HG03442 (cell line): ENCODE results near the gene LZTS2.
"Not testable (repeated sequence)": the region's sequence is repeated elsewhere in the genome, so short reads cannot be mapped to it uniquely, and the experiment has no call there.

ENCODE experiments used
- ATAC-seq: cut with Tn5 transposase; IDR thresholded peaks from one replicate; pipeline ENCODE4 v1.9.1; 2021; ENCODE audit warnings: mild to moderate bottlenecking, moderate library complexity; ENCODE audit not compliant: unreplicated experiment

Gene LZTS2

GRCh38 chr10:100999742-101000126, at the start of gene LZTS2:
LZTS2 (plus strand) TSS chr10:100999808; CDS start chr10:101002539, 2,731 bp downstream.
- no peak for ATAC-seq

GRCh38 chr10:100960251-100960650, 39.4 kb upstream of the LZTS2 start:
- no peak for ATAC-seq

DNA sequence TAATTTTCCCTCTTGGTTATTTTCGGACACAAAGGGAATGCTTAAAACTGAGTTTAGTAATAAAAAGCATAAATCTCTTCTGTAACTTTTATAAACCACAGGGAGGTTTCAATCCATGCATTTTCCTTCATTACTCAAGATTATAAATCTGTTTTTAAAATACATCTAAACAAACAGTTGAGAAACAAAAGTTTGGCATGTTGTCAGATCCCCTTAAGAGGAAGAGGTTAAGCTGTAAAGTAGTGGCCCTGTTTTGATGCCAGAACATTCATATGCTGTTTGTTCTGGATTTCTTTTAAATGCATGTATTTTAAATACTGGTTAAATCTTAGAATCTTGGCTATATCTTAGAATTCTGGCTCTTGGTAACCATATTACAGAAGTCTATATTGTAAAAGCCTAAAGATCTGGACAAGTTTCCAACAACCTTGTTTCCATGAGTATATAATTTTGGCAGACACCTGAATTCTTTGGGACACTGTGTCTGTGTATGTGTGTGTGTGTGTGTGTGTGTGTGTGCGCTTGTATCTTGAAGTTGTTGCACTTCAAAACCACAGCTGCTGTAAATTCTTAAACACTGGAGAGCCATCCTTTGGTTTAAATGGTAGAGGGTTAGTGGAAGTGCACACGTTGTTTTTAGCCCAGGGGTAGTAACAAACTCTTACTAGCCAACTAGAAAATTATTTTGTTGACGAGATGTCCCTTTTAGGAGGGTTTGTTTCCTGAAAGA, 37.1 kb upstream of the LZTS2 start:
- ATAC-seq = no peak

DNA sequence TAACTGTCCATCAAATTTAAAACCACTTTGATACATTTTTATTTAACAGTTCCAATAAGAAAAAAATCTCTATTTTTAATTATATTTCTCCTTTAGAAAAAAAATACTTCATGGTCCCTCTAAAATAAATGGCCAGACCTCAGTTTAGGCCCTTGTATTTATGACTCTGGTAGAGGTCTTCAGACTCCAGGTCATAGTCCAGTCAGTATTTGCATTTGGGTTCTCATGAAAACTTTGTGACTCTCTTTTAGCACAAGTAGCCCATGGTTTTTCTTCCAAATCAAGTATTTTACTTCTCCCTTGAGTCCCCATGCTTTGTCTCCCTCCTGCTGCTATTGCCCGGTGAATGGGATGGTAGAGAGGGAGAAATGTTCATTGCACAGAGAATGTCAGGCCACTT, 35.8 kb upstream of the LZTS2 start:
- no peak for ATAC-seq

DNA sequence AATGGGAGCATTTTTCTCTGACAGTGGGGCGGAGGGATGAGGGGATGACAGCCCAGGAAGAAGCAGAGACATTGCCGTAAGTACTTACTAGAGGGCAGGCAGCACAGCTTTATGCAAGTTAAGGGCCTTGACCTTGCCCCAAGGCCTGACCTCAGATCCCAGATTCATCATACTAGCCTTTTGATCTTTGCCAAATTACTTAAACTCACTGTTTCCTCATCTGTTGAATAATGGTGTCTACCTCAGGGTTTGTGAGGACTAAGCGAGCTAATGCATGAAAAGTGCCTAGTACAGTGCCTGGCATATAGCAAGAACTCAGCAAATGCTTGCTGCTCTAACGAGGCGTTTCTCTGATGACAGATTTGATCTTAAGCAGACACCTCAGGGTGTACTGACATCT, 33.8 kb upstream of the LZTS2 start:
- ATAC-seq = no peak

DNA sequence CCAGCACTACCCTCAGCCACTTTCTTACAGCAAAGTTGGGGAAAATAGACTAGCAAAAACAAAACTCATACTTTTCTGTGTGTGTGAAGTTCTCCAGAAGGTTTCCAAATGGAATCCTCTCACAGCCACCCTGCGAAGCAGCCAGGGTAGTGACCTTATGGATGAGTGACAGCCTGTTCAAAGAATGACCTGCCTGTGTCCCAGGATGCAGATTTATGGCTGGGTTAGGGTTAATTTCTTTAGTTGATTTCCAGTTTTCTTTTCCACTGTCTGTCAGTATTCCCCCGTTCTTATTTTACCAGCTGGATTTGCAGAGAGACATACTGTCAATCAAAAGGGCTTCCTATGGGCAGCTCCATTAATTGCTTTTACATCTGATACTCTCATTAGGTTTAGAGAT, 32.7 kb upstream of the LZTS2 start:
- no peak for ATAC-seq

GRCh38 chr10:100967332-100967731, 32.3 kb upstream of the LZTS2 start:
- ATAC-seq = no peak

DNA sequence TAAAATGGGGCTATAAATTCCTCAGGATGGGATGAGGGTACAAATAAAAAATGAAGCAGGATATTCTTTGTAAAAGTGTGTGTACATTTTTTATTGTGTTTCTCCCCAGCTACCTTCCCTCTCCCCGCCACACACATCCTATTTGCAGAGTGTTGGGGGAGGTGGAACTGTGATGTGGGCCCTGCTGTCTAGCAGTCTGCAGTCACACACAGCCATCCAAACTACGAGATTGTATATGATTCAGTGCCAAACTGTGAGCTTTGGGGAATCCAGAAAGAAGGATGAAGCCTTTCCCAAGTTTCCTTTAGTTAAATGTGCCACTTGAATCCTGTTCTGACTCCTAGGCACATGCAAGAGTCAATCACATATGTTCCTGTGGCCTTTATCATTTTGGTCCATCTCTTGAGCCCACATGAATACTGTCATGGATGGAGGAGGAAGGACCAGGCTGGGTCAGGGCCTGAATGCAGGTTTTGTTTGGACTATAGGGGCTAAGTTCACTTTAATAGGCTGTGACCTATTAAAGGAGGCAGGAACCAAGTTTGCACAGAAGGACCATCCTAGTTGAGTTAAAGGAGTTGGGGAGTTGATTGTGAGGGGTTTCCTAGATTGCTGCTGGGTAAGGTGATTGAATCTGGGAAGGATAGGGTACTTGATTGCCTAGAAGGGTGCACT, 31.4 kb upstream of the LZTS2 start:
- no peak for ATAC-seq

DNA sequence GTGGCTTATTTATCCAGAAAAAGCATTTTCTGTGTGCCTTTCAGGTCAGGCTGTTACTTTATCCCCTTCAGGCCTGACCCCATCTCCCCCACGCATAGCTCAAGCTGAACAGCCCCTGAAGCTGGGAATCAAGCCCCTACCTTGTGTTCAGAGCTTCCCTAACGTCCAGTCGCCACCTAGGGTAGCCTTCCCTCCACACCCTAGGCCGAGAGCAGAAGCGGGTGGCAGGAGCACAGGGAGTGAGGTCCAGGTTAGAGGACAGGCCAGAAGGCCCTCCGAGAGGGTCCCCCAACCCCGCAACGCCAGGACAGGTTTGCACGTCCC, 30.8 kb upstream of the LZTS2 start:
- ATAC-seq = no peak

- no peak for ATAC-seq
Observed at GRCh38 chr10:100969187-100970075, 30.2 kb upstream of the LZTS2 start, which contains the start of gene SEMA4G. SEMA4G (plus strand) TSS chr10:100969504; CDS start chr10:100972913, 3,409 bp downstream.

- no peak for ATAC-seq
Observed at GRCh38 chr10:100970076-100970913, 29.3 kb upstream of the LZTS2 start.

- ATAC-seq = no peak
Observed at GRCh38 chr10:100970914-100971811, 28.4 kb upstream of the LZTS2 start.

GRCh38 chr10:100972115-100972903, 27.3 kb upstream of the LZTS2 start:
- ATAC-seq = no peak

DNA sequence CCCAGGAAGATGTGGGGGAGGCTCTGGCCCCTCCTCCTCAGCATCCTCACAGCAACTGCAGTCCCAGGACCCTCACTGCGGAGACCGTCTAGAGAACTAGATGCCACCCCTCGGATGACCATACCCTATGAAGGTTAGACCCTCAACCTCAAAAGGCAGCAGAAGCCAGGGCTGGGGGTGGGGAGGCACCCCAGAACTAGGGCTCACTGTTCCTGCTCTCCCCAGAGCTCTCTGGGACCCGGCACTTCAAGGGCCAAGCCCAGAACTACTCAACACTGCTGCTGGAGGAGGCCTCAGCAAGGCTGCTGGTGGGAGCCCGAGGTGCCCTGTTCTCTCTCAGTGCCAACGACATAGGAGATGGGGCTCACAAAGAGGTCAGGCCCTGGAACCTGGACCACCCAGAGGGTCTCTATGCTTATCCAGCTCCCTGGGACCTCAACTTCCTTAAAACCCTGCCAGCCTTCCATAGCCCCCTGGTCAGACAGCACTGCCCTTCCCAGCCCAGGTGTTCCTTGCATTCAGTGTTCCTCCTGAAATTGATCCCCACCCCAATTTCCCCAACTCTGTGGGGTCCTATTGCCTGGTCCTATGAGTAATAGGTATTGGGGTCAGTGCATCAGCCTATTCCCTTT, 26.6 kb upstream of the LZTS2 start:
- ATAC-seq = no peak

DNA sequence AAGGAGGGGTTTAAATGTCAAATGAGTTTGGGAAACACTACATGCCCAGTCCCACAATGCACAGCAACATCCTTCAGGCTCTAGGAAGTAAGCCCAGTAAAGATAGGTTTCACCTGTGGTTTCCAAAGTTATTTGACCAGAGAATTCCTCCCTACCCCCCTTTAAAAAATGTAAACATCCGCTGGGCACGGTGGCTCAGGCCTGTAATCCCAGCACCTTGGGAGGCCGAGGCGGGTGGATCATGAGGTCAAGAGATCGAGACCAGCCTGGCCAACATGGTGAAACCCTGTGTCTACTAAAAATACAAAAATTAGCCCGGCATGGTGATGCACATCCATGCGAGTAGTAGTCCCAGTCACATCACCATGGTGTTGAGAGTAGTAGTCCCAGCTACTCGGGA, 24.2 kb upstream of the LZTS2 start:
- not testable (repeated sequence) for ATAC-seq

DNA sequence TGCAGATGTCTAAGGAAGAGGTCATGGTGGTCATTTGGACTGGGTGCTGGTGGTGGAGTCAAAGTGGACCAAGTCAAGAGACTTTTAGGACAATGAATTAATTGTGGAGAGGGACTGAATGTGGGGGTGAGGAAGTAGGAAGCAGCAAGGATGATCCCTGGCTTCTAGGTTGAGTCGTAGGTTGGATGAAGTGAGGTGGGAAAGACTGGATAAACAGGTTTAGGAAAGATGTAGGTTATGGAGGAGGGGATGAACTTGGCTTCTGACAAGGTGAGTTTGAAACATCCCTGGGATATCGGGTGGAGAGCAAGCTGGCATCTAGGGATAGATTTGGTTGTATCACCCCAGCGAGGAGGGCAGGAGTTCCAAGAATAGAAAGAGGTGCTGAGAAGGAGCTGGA, 22.7 kb upstream of the LZTS2 start:
- no peak for ATAC-seq

DNA sequence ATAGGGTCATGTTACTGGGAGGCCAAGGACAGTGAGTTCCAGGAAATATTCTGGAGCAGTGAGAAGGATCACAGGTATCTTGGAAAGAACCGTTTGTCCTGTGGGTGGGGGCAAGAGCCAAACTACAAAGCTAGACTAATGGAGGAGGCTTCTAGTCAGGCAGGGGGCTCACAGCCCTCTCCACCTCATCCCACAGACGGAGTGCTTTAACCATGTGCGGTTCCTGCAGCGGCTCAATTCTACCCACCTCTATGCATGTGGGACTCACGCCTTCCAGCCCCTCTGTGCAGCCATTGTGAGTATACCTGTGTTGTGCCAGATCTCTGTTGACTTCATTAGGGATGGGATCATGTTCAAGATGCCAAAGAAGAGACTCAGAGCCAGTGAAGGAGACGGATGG, 22.2 kb upstream of the LZTS2 start:
- no peak for ATAC-seq

DNA sequence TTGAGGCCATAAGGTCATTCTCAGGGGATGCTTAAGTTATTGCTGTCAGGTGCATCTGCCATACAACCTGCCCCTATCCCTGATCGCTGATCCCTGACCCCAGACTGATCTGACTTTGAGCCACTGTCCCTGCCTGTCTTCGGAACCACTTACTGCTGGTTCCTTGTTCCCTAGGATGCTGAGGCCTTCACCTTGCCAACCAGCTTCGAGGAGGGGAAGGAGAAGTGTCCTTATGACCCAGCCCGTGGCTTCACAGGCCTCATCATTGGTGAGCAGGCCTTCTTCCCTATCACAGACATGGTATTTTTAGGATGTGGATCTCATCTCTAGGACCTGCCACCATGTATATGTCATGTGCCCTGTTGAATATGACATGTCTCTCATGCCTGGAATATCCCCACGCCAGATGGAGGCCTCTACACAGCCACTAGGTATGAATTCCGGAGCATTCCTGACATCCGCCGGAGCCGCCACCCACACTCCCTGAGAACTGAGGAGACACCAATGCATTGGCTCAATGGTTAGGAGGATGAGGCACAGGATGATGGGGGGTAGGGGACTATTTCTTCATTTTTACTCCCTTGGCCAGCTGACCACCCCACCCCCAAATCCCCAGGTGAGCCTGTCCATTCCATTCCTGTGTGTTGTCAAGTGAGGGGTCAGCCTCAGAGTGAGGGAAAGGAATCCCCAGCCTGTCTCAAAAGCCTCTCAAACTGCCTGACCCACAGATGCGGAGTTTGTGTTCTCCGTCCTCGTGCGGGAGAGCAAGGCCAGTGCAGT, 21.3 kb upstream of the LZTS2 start:
- ATAC-seq = no peak
